Renal pelvis (tissue), 4 donors: ENCODE measurements around the gene THRB. TPM values are rescaled to one million over a fixed set of nuclear protein-coding genes. Genes with fewer than 3 reads are reported as not detected.

ENCODE experiments used
- DNase-seq: peaks from one replicate; pipeline ENCODE4 v3.0.0-alpha.2; 2013
- polyA plus RNA-seq, 3 donors: library from polyadenylated mRNA; unstranded; fragments of 120-200 nt; gene quantifications; one replicate each; pipeline ENCODE4 v1.2.1, GENCODE V29; 2013; ENCODE audit not compliant: insufficient read length in 3 of 3

Gene THRB
- polyA plus RNA-seq, 3 donors: 23.3 to 35.9 (median 29.4) TPM

DNA sequence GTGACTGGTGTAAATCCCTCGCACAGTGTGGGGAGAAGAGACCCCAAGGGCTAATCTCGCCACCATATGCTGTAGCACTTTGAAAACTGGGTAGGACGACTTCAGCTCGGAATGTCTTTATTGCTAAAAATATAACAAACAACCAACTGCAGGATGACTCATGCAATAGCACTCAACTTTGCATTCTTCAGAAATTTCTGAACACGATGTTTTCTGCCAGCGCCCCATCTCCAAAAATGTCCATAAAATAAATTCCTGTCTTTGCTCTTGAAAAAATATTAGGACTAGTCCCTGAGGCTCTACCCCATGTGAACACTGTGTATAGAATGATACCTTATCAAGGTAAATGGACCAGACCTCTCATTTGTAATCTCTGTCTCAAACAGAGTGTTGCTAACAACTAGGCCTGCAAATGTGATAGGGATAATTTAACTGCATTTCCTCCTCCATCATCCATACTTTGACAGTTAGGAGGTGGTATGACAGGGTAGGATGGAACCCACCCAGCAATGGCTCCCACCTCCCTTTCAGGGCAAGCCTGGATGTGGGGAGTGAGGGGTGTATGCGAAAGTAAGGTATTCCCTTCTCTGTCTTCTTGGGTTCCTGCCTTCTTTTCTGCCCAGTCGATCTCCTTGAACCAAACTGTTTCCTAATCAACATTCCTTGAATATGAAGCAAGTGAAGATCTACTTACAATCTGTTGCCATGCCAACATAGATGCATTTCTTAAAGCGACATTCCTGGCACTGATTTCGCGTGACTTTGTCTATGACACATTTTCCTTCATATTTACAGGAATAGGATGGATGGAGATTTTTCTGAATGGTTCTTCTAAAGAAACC is 348.4 kb downstream of the THRB start:
- DNase-seq: no peak

DNA sequence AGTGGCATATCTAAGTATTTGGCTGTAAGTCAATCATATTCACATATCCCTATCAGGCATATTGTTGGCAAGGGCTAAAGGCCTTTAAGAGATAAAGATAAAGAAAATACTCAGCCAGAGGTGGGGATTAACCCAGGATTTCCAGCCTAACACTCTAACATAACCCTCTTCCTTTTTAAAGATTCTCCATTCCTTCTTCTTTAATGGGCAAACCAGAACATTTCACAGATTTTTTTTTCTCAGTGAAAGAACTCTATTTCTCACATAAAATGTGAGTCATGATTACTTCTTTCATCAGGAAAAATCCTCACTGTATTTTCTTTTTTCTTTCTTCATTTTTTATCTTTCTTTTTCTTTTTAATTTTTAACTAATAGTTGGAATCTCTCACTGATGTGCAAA is 349.2 kb downstream of the THRB start:
- DNase-seq: no peak

DNA sequence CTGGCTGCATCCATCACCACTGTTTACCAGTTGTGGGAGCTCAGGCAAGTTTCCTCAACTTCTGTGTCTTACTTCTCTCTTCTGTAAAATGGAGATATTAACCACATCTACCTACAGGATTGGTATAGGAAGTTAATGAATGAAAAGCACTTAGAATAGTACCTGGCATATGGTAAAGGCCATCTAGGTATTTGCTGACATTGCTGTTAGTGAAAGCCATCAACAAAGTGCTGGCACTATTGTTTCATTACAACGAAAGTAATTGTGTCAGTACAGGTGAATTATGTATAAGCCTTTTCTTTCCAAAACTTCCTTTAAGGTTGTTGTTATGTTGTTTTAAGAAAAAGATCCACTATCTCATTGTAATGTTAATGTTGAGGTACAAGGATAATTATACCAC is 352.5 kb downstream of the THRB start:
- DNase-seq: no peak

DNA sequence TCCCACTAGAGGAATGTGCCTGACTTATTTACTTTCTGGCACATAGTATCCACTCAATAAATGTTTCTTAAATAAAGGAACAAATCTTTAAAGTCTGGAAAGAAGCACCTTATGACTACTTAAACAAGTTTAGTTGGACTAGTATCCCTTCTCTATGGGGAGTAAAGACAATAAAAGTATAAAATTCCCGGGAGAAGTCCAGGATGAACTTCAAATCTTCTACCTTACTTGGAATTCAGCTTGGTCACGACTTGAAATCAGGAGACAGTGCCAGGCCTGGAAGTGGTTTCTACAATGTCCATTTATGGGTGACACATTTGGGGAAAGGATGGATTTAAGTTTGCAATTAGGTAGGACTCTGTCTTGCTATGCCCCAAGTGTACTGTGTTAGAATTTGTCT is 353.1 kb downstream of the THRB start:
- DNase-seq: no peak

DNA sequence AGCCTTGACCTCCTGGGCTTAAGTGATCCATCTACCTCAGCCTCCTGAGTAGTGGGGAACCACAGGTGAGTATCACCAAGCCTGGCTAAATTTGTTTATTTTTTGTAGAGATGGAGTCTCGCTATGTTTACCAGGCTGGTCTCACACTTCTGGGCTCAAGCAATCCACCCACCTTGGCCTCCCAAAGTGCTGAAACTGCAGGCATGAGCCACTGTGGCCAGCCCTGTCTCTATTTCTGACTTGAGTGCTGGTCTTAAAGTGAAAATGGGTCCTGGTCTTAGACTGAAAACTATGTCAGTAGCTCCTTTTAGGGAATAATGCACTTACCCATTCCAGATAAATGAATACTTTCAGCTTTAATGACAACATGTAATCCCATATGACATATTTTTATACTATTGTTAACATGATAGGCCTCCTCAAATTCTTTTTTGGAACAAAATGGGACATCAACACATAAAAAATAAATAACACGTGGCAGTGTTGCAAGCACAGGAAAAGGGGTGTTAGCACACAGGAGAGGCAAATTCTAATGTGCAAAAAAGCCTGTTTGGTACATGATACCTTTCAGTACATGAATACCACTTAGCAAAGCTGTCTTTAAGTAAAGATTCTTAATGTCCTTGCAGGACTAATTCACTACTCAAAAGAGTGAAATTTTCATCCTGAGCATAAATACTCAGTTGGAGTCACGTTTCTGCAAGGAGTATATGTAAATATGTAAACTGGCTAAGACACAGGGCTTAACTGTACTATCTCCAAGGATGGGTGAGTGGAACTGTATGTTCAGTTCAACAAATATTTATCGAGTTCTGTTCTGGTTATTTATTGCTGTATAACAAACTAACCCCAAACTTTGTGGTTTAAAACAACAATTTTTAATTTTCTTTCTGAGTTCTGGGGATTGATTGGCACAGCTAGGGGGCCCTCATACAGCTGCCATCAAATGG is 354.9 kb downstream of the THRB start:
- DNase-seq: no peak

DNA sequence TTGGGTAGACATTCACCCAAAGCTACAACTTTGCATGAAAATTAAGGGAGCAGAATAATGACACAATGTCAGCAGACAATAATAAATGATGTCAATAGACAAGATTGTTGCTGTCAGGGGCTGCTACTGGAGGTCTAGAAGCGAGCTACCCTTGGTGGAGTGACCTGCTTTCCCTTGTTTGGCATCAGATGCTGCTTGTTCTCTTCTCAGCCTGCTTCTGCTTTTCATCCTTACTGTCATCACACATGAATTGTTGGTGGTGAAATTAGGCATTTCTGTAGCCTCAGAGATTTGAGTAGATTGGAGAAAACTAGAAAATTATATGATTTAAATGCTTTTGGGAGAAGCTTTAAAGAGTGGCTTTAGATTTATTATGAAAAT is 355.8 kb downstream of the THRB start:
- DNase-seq: no peak

DNA sequence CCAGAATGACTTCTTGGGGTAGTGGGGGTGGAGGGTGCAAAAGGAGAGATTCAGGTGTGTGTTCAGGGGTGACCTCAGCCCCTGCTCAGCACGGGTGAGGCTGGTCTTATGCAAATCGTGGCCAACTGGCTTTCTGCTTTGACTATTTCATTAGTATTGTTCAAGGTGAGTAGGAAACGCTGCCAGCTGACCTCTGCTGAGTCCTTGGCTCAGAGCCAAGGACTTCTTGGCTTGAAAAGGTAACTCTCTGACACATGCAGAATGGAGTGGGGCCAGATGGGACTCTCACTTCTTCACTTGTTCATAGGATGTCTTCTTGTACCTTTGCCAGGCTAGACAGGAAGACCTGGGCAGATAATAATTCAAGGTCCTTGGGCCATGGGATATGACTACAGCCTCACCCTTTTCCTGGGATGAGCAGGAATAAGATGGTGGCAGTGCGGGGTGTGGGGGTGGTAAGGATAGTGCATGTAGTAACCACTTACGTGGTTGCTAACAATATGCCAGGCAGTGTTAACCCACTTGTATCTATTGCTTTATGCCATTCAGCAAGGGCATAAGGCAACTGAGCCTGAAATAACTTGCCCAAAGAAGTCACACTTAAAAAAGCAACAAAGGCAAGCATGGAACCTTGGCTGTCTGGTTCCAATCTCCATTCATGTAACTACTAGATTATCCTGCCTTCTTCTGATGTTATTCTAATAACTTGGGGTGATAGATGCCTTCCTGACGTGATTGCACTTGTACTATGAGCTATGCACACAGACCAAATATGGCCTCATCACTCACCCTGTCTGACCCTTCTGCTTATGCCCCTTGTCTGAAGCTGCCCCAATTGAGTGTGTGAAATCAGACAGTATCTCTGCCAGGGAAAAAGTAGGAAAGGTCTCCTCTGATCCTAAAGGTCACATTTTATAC is 356.4 kb downstream of the THRB start:
- DNase-seq: no peak

DNA sequence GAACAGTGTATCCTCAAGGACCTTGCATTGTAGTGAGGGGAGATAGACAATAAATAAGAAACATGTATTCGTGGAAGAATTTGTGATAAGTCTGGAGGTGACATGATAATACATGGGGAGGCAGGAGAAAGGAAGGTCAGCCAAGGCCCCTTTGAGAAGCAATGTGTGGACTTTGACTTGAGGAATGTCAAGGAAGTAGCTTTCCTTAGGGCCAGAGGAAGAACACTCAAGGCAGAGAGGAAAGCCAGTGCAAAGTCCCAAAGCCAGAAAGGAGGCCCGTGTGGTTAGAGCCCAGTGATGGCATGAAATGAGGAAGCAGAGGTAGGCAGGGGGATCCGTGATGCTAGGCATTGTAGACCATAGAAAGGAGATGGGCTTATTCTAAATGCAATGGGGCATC is 357.3 kb downstream of the THRB start:
- no peak for DNase-seq

DNA sequence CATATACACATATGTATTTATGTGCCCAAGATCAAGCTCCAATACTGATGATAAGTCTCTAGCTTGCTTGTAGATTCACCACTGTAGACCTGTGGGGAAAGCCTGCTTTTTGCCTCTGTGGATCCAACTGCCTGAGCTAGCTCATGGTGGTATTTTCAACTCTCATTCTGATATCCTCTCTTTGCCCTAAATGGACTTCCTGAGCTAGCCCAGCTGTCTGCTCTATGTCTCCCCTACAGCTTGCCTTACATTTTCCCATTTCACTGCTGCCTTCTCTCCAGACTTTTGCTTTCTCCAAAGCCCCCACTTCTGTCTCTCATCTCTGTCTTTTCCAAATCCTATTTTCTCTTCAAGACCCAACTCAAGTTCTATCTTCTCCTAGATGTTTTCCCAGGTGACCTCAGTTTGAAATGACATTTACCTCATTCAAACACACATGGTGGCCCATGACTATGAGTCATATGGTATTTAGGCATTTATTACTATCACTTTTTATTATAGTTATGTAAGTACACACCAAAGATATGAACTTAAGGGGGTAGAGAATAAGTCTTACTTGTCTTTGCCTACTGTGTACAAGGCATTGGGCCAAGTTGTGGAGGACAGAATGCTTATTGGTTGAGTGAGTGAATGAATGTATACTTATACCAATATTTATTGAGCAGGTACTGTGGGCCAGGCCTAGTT is 357.9 kb downstream of the THRB start:
- no peak for DNase-seq

DNA sequence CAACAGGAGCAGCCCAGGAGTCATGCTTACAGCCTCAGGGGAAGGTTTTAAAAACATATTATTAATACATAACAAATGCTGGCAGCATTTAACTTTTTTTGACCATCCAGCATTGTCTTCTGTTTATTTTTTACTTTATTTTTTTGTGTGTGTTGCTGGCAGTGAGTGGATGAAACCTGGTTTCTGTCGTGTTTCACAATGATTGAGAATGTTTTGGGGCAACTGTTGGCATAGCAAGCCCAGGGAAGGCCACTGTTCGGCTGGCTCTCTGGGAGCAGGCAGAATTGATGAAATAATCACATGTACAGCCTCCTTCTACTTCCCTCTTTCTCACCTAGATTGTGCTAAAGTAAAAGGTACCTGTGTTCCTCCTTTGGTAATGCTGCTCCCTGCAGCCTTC is 359.4 kb downstream of the THRB start:
- DNase-seq: no peak

DNA sequence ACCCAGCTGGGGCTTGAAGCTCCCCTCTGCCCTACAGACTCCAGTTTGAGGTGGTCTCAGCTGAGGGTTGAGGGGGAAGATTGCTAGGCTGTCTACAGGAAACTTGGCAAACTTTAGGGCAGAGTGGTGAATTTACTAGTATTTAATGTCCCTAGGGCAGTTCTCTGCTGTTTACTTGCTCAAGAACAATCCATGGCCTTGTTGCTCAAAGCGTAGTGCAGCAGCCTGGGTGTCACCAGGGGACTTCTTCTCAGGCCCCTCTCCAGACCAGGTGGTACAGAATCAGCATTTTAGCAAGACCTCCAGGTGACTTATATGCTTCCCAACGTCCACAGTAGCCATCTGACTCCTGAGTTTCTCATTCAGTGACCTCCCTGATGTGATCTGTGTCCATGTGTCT is 360.7 kb downstream of the THRB start:
- no peak for DNase-seq

DNA sequence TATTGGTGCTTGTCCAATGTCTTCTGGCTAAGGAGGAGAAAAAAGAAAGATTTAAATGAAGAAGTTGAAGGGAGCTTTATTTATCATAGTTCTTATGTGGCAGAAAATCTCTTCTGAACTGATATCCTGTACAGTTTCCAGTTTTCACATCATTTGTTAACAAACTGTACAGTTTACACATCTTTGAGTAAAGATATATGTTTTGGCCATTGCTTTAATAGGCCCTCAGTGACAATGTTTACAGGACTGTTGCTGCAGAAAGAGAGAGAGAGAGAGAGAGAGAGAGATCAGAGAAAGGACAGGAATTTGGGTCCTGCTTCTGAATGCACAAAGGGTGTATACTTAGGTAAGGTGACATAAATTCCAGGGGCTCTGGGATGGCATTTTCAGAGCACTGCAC is 361.2 kb downstream of the THRB start:
- DNase-seq: no peak

DNA sequence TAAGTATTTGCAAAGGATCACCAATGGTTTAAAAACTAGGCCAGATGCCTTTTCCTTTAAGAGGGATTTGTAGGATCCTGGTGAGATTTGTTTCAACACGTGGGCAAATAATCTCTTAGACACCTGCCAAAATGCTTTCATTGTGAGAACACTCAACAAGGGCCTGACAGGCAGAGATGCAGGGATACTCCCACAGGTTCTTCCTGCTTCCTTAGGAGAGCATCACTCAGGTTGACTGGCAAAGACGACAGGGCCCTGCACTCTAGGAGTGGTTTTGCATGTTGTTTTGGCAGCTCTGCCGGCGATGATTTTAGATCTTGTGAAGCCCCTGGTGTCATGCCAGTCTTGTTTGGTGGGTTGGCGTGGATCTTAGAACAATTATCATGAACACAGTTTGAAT is 365.1 kb downstream of the THRB start:
- DNase-seq: no peak

DNA sequence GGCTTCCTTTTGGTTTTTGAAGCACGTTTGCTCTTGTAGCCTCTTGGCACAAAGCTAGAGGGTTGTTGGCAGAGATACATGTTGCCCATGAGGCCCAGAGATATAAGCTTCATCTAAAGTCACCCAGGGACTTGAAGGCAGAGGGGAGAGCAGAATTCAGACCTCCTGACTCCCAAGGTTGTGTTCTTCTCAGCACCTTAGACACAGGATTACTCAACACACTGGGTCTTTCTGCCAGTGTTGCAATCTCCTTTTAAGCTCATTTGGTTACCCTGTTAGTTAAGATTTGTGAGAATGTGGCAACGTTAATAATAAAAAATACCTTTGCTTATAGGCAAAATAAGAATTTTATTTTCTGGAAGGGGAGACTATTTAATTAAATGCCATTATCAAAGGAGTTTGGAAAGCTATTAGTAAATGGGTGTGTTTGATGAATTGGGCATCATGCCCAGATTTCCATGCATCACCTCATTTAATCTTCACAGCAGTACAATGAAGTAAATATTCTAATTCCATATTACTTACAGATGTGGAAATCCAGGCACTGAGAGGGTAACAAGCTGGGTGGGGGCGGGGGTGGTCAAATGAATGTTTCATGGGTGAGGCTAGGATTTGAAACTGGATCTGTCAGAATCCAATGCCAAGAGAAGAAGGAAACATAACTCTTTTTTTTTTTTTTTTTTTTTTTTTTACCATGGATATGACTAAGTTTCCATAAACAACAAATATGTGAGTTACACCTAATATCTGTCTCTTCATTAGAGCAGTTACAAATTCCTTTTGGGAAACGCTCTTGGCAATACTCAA is 366.2 kb downstream of the THRB start:
- no peak for DNase-seq

DNA sequence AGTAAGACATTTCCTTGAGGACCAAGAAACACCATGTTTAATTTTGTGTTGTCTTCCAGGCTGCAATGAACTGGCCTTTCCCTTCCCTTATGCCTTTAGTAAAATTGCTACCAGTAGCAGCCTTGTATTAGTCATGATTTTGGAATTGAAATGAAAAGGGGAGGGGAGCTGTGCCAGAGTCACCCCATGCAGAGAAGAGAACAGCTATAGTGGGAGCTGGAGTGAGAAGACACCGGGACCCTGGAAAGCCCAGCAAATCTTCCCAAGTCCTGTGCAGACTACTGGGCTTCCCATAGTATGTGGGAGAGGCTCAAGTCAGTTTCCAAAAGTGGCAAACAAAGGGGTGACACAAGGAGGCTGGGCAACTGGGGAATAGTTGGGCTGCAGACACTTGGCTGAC is 371.1 kb downstream of the THRB start:
- no peak for DNase-seq

DNA sequence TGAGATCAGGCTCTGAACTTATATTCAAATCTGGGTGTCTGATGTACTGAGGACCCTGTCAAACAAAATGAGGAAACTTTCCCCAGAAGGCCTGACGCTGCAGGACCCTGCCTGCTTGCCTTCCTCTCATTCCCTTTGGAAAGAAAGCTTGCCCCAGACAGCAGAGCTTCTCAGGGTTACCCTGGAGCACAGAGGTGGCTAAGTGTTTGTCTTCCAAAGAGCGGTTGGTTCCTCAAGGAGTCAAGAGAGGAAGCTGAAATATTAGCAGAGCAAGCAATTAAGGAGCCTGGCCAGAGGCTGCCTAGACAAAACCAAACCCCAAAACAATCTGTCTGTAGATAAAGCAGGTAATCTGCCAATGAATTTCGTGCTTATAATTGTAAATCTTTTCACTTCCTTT is 374.2 kb downstream of the THRB start:
- DNase-seq: no peak

DNA sequence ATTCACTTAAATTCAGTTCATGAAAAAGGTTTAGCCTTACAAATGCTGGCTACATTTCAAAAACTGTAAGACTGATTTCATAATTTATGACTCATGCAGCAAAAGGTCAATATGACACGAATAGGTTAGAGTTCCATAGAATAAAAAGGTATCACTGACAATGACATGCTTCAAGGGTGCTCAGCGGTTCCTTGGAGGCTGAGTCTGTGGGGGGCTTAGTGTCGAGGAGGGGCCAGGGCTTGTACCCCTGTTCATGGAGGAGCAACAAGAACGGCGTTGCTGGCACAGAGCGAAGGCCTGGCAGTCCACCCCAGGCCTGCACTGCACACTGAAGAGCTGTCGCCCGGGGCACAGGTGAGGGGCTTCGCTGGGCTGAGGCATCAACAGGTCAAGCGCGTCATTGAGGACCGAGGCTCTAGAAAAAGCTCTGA is 375.3 kb downstream of the THRB start:
- no peak for DNase-seq

DNA sequence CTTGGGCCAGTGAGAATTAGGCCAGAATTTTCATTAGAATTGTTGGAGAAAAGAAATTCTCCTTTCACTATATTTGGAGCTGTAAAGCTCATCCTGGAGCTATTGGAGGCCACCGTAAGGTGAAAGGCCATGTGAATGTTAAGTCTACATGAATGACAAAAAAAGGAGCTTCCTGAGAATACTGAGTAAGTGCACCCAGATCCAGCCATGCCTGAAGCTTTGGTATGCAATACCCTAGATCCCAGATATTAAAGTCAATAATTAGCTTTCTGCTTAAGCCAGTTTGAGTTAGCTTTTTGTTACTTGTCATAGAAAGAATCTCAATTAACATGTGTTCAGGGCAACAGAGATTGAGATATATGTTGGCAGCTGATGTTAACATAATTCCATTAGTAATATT is 377.1 kb downstream of the THRB start:
- no peak for DNase-seq

DNA sequence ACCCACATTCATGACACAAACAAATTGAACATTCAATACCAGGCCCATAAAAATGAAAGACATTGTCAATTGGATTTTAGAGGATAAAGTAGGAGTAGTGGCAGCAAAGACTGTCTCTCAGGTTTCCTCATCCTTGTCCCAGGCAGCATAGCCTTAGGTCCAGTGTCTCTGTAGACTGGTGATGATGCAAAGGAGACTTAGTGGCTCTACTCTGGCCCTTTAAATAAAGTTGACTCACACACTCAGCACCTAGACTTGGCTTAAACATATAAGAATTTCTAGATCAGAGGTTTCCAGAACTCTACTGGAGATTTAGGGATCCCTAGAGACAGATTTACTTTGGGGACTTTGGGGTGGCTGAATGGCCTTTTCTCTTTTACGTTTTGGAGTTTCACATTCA is 382.9 kb downstream of the THRB start:
- DNase-seq: no peak

DNA sequence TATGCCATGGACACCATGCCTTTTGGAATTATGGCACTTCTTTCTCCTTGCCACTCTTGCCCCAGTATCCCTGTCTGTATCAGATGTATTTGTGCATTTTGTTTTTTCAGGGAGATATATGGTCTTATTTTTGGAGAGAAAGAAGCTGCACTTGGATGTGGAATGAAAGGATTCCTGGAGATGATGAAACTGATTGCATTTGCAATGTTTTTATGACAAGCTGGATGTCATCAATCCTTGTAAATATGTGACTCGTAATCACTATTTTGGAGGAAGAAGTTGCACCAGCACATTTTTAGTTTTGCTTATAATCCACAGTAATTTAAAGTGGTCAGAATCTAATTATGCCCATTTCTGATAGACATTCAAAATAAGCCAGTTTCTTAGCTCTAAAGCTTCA is 384.6 kb downstream of the THRB start:
- DNase-seq: no peak
